PC-9 (cell line): ENCODE measurements around the gene RABL2A. TPM values are rescaled to one million over a fixed set of nuclear protein-coding genes. Genes with fewer than 3 reads are reported as not detected.
"Not testable (repeated sequence)": the region's sequence is repeated elsewhere in the genome, so short reads cannot be mapped to it uniquely, and the experiment has no call there.

Experiments used
- BruUV-seq: library from RNA; stranded (reverse); fragments of 400-500 nt; replicated peaks from 2 replicates; lab custom pipeline; 2021; lab: Mats Ljungman, UMichigan
- CTCF ChIA-PET: fragments of 300-600 bp; sonication (Branson Sonifier 250); formaldehyde crosslinking; loops from one replicate; lab custom pipeline; 2022; ENCODE audit warnings: antibody characterized with exemption; lab: Charles Lee
- POLR2A ChIA-PET: fragments of 300-600 bp; sonication (Branson Sonifier 250); formaldehyde crosslinking; loops from one replicate; lab custom pipeline; 2022; ENCODE audit warnings: antibody characterized with exemption; ENCODE audit not compliant: unreplicated experiment; lab: Charles Lee
- DNase-seq, 2 experiments: peaks; one replicate each; pipeline versions ENCODE4 v3.0.0 to v3.0.0-alpha.2; 2015 to 2022; ENCODE audit warnings: mixed read lengths in 1 of 2
- H2AFZ ChIP-seq: fragments of 200-600 bp; sonication (generic); 2 replicates; pipeline ENCODE4 v1.8.1; 2017; ENCODE audit warnings: antibody characterized with exemption
- H3F3A ChIP-seq: fragments of 200-600 bp; sonication (generic); 2 replicates; pipeline ENCODE4 v1.8.1; 2017; ENCODE audit warnings: antibody characterized with exemption, mild to moderate bottlenecking, low read depth; ENCODE audit not compliant: insufficient read depth
- H3K27ac ChIP-seq: fragments of 200-600 bp; sonication (generic); 2 replicates; pipeline ENCODE4 v1.6.1; 2016; ENCODE audit warnings: mixed run types
- H3K27me3 ChIP-seq: fragments of 200-600 bp; sonication (generic); 2 replicates; pipeline ENCODE4 v1.6.1; 2016; ENCODE audit warnings: low read depth, mixed run types; ENCODE audit not compliant: insufficient read depth
- H3K36me3 ChIP-seq: fragments of 200-600 bp; sonication (generic); 2 replicates; pipeline ENCODE4 v1.6.1; 2016; ENCODE audit warnings: low read depth, mixed run types
- H3K4me1 ChIP-seq: fragments of 200-600 bp; sonication (generic); replicated peaks from 2 replicates; pipeline ENCODE4 v1.6.1; 2016; ENCODE audit warnings: mixed run types; ENCODE audit not compliant: insufficient read depth
- H3K4me2 ChIP-seq: fragments of 200-600 bp; sonication (generic); 2 replicates; pipeline ENCODE4 v1.6.1; 2017; ENCODE audit warnings: mixed run types
- H3K4me3 ChIP-seq: fragments of 200-600 bp; sonication (generic); 2 replicates; pipeline ENCODE4 v1.6.1; 2016; ENCODE audit warnings: mixed run types
- H3K79me2 ChIP-seq: fragments of 200-600 bp; sonication (generic); 2 replicates; pipeline ENCODE4 v1.6.1; 2017; ENCODE audit warnings: low read depth, mixed run types
- H3K9me2 ChIP-seq: fragments of 200-600 bp; sonication (generic); 2 replicates; pipeline ENCODE4 v1.8.1; 2017; ENCODE audit warnings: mild to moderate bottlenecking; ENCODE audit not compliant: insufficient read depth
- H3K9me3 ChIP-seq: fragments of 200-600 bp; sonication (generic); 2 replicates; pipeline ENCODE4 v1.8.1; 2016; ENCODE audit warnings: low read depth; ENCODE audit not compliant: insufficient read depth
- H4K20me1 ChIP-seq: fragments of 200-600 bp; sonication (generic); 2 replicates; pipeline ENCODE4 v1.8.1; 2017; ENCODE audit not compliant: insufficient read depth
- CTCF ChIP-seq: fragments of 200-600 bp; sonication (generic); conservative IDR thresholded peaks from 2 replicates; pipeline ENCODE4 v1.6.1; 2017; ENCODE audit warnings: mixed run types, antibody characterized with exemption, mild to moderate bottlenecking, moderate library complexity
- intact Hi-C: fragments of 100-400 bp; cut with micrococcal nuclease; formaldehyde crosslinking; loops from one replicate; pipeline ENCODE4 v1.10.0; 2022; ENCODE audit not compliant: unreplicated experiment
- total RNA-seq: library from RNA; stranded (reverse); gene quantifications from 2 replicates; pipeline ENCODE4 v1.2.3, GENCODE V29; 2021

RABL2A gene
- total RNA-seq, 1 experiment from 2014 or later = 27.7 TPM

GRCh38 chr2:113598180-113598579 lies 28.9 kb upstream of the RABL2A start:
- H3F3A ChIP-seq, H3K36me3 ChIP-seq, H3K9me3 ChIP-seq, CTCF ChIA-PET, H4K20me1 ChIP-seq, BruUV-seq, H3K27me3 ChIP-seq, H3K27ac ChIP-seq, H3K4me1 ChIP-seq, H3K4me3 ChIP-seq, POLR2A ChIA-PET, H3K4me2 ChIP-seq, H3K79me2 ChIP-seq, intact Hi-C loops, DNase-seq, H3K9me2 ChIP-seq, H2AFZ ChIP-seq: not testable (repeated sequence)

- H3K4me3 ChIP-seq, H2AFZ ChIP-seq, CTCF ChIA-PET, H3K79me2 ChIP-seq, H3K27me3 ChIP-seq, H3K9me3 ChIP-seq, H3K4me1 ChIP-seq, POLR2A ChIA-PET, H4K20me1 ChIP-seq, intact Hi-C loops, BruUV-seq, H3K36me3 ChIP-seq, H3F3A ChIP-seq, DNase-seq, H3K27ac ChIP-seq, H3K4me2 ChIP-seq, H3K9me2 ChIP-seq: not testable (repeated sequence)
Observed at GRCh38 chr2:113598738-113599137, 28.3 kb upstream of the RABL2A start.

- intact Hi-C loops, H4K20me1 ChIP-seq, H2AFZ ChIP-seq, H3K27ac ChIP-seq, H3F3A ChIP-seq, H3K9me3 ChIP-seq, H3K4me3 ChIP-seq, BruUV-seq, POLR2A ChIA-PET, H3K4me2 ChIP-seq, H3K27me3 ChIP-seq, CTCF ChIA-PET, H3K4me1 ChIP-seq, H3K9me2 ChIP-seq, H3K36me3 ChIP-seq, H3K79me2 ChIP-seq: not testable (repeated sequence)
- DNase-seq = peak in 1 of 2 experiments; percentile 37
Observed at GRCh38 chr2:113599208-113599607, 27.9 kb upstream of the RABL2A start.

GRCh38 chr2:113602040-113602769 lies 24.9 kb upstream of the RABL2A start:
- H3K79me2 ChIP-seq, H3F3A ChIP-seq, H3K36me3 ChIP-seq, H3K27me3 ChIP-seq, H3K4me1 ChIP-seq, H3K27ac ChIP-seq, H3K9me3 ChIP-seq, H4K20me1 ChIP-seq, H2AFZ ChIP-seq, H3K9me2 ChIP-seq, H3K4me2 ChIP-seq, intact Hi-C loops, H3K4me3 ChIP-seq, BruUV-seq, CTCF ChIA-PET: not testable (repeated sequence)
- DNase-seq = peak; percentile 10 to 31
- POLR2A ChIA-PET = interaction anchor here (0.7 kb wide), 1 partner anchor 300 kb away, joined by 19 read pairs; no protein-coding TSS in a partner anchor
- TF ChIP-seq CTCF = peak; percentile 52; the same call in 1 of the 2 replicates
